ENCODE results near the gene SLFN14.
"Not testable (repeated sequence)": the region's sequence is repeated elsewhere in the genome, so short reads cannot be mapped to it uniquely, and the experiment has no call there.

The SLFN14 gene

DNA sequence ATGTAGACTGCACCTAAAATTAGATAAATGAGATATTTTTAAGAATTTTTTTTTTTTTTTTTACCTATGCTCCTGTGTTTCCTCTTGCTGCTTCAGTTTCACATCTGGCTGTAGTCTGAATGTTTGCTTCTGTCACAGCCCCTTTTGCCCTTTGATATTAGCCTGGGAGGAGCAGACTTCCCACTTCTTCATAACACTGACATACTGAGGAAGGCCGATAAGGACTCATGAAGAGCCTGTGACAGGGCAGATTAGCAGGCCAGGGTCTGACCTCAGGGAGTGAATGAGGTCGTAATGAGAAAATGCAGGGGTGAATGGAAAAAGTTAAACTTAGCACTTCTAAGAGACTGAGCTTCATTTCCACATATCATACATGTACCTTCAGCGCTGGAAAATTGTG lies at the start of gene SLFN14:
SLFN14 (minus strand) TSS at position 117 of the 400 bp plus-strand sequence. CDS start 2,757 bp downstream, outside the sequence.
- no peak for DNase-seq (ENCODE audit: low read depth)

DNA sequence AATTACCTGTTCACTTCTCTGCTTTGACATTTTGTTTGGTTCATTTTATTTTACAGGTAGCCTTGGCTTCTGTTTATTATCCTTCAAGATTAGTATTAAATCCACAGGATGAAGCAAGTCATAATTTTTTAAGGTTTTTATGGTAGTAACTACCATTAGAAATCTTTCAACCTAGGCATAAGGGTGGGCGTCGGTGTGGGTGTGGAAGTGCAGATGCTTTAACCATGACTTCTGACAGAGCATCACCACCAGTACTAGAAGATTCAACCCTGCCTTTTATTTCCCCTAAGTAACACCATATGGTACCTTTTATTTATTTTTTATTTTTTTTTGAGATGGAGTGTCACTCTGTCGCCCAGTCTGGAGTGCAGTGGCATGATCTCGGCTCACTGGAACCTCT lies 49.2 kb upstream of the SLFN14 start:
- no peak for DNase-seq (ENCODE audit: low read depth)

DNA sequence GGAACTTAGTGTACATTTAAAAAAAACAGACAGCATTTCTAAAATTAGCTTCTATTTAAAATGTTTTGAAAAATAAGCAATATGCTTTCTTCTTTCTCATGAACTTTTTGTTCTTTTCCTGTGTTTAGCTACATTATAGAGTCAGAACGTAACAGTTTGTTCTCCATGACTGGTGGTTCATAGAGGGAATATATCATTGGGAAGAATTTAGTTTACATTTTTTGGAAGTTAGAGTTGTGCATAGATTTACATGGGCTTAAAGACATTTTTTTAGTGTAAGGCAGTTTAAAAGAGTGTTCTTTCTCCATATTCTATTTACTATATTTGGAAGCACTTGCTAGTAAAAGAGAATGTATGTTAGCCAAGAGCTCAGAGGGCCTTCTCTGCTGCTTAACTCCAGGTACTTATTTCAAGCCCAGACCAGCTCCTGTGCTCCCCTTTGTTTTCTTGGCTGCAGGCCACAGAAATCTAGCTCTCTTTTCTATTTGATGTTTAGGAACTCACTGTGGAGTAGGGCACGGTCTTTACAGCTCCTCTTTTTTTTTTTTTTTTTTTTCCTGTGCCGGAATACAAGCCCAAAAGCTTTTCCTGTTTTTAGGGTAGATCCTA lies 46.7 kb upstream of the SLFN14 start:
- DNase-seq (ENCODE audit: low read depth) = no peak

DNA sequence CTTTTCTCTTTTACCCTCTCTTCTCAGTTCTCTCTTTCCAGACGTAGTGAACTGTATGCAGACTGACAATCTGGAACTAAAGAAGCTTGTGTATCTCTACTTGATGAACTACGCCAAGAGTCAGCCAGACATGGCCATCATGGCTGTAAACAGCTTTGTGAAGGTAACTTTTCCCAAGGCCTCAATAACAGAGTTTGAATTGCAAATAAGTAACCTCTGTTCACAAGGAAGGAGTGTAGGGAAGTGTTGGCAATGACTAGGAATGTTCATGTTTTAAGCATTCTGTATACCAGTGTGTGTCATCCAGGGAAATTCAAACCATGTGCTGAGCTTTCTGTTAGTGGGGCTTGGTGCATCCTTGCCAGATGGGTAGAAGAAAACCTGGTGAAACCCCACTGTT lies 45.1 kb upstream of the SLFN14 start:
- DNase-seq (ENCODE audit: low read depth) = no peak

DNA sequence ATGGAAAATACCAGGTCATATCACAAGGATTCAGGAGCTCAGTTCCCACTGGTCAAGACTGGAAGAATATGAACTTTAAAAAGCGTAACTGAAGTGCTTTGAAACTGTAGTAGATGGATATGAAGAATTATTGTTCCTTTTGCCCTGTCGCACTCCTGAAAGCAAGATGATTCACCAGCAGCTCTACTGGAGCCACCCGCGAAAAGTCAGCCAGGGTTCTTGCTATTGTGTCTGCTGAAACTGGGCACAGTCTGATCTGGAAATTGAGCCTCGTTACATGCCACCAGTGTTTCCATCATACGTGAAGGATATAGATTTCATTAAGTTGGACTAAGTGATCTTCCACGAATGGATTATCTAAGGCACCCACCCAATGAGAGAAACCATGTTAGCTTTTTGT lies 43.1 kb upstream of the SLFN14 start:
- DNase-seq (ENCODE audit: low read depth) = no peak

DNA sequence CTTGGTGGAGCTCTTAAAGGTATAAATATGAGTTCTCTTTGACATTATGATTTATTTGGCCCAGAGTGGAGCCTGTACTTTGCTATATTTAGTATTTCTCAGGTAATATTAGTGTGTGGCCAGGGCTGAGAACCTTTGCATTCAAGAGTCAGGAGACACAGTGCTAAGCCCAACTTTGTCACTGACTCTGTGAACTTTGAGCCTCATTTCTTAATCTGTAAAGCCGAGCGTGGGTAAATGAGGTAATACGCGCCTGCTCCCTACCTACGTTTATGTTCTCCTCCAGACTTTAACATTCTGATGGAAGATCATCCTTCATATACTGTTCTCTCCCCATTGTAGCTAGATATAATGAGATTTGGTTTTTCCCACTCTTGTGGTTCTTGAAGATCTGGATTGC lies 37.0 kb upstream of the SLFN14 start:
- no peak for DNase-seq (ENCODE audit: low read depth)

DNA sequence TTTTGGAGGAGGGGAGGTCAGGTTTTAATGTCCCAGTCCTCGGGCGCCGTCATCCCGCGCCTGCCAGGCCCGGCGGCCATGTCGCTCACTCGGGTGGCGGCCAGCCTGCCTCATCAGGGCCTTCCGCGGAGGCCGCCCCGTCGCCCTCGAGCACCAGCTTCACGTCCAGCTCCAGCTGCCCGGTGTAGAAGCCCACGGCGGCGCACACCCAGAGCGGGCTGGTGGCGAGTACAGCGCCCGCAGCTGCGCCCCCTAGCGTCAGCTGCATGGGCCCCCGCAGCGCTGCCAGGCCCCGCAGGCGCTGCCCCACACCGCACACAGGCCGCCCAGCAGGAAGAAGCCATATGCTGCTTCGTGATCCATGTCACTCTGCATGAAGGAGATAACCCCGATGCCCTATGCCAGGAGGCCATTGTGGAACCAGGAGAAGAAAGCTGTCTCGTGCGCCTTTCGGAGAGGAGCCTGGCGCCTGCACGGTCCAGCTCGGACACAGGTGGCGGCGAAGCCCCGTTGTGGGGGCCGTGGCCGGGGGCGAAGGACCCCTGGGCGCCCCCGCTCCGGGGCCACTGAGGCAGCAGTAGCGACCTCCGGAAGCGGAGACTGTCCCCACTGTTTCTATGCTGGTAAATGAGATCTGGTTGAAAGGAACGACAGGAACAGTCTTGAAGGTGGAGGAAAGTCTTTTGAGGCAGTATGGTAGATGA lies 36.1 kb upstream of the SLFN14 start:
- no peak for DNase-seq (ENCODE audit: low read depth)

DNA sequence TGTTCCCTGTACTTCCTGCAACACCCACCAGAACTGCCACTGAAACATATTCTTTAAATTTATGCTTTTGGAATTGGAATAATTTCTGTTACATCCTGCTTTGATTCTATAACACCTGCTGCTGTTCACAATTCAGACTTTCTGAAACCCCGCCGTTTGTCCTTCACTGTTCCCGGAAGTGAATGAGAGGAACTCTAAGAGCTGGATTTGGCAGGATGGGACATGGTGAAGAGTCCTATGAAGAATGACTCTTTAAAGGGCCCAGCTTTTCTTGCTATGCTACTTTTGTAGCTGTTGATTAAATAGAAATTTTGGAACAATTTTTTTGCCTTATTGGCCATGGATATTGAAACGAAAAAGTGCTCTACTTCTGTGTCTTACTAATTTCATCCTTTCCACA lies 35.5 kb upstream of the SLFN14 start:
- no peak for DNase-seq (ENCODE audit: low read depth)

DNA sequence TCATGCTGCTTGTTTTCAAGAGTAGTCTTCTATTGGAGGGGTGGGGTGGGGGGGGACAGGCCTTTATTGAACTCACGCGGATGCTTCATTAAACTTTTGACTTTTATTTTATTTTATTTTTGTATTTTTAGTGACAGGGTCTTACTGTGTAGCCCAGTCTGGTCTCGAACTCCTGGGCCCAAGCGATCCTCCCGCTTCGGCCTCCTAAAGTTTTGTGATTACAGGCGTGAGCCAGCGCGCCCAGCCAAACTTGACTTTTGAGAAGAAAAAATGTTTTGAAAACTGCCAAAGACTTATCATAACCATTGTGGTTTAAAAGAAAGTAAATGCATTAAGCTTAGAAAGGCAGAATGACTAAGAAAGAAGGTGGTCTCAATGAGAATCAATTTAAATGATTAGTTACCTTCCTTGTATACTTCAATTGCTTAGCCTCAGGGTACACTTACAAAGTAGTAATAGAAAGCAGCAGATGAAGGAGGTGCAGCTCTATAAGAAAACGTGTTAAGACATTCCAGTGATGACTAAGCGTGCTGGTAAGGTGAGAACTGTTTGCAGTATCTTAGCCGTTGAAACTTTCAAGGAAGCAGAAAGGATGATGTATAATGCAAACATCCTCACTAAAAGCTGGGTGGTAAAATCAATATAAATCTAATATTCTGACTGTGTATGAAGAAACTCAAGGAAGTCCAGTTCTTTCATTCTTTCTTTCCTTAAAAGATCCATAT lies 27.7 kb upstream of the SLFN14 start:
- DNase-seq (ENCODE audit: low read depth) = no peak

DNA sequence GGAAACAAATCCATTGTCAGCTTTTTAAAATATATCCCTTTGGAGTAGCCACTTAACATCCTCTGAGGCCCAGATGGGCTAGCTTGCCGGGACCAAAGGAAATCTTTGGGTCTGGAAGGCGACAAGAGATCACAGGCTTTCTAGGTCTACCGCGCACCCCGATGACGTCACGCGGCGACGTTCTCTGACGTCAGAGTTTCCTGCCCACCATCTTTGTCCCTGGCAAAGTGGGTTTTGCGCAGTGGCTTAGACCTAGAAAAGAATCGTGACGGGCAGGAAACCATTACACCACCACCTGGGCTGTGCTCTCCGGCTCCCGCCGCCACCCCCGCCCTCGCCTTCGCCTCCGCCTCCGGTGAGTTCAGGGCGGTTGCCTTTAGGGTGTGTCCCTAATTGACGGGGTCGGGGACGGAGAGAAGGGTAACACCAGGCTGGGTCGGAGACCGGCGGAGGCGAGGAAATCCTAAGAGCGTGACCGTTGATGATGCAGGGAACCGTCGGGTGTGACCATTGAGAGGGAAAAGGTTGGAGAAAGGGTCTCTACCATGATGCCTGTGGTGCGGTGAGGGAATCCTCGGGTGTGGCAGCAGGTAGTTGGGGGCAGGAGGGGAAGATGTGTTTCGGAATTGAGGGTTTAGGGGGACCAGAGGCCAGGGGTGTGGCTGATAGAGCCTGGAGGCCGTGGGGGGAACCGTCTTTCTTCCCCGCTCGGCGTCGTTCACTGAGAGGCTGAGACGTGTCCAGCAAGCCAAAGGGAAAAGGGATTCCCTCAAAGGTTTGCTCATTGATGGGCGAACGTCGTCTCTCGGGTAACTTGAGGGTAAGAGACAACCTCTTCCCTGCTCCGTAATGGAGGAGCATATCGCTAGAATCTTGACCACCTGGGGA lies 26.7 kb upstream of the SLFN14 start, which contains the start of gene AP2B1:
AP2B1 (plus strand) TSS at position 249 of the 888 bp plus-strand sequence. CDS start 6,709 bp downstream, outside the sequence.
- peak; percentile 94 for DNase-seq (ENCODE audit: low read depth)

DNA sequence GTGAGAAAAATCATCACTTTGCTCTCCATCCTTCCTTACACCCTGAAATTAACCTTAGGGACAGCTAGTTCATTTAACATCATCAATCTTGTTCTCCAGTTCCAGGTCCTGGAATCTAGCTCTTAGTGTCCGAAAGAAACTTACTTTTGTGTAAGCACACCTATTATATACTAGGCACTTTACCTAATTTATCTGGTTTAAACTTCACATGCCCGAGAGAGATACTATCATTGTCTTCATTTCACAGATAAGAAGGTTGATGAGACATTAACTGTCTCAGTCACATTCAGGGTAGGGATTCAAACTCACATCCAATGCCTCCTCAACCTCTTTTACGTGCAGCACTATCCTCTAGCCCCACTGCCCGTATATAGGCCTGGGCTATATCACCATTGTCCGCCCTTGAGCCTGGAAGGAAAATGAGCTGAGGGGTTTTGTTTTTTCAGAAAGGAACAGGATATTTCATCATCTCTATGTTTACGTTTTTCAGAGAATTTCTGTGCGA lies 26.0 kb upstream of the SLFN14 start:
- DNase-seq (ENCODE audit: low read depth) = no peak

DNA sequence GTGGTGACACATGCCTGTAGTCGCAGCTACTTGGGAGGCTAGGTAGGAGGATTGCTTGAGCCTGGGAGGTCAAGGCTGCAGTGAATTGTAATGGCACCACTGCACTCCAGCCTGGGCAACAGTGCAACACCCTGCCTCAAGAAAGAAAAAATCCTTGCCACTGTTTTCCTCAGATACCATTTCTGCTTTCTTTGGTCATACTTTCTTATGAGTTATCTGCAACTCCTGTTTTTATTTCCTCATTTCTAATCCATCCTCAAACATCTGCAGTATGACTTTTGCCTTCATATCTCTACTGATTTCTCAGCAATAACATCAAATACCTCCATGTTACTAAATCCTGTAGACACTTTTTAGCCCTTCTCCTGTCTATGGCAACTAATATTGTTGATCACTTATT lies 23.4 kb upstream of the SLFN14 start:
- DNase-seq (ENCODE audit: low read depth) = no peak

DNA sequence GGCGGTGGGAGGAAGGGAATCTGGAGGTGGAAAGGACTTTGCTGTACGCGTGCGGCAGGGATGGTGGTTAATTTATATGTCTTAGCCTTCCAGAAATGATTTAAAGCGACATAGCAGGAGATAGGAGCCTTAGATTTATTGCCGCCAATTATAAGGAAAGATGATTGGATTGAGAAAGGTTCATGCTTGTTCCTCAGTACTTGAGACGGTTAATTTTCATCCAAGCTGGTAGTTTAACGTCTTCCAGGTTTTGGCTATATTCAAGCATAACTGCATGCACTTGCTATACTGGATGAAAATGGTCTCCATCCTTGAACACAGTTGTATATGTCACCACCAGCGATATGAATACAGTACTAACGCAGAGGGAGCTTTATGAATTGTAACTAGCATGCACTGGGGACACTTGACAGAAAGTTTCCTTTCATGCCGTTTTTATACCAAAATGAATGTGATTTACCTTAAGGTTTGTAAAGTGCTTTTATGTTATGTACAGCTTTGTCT lies 18.4 kb upstream of the SLFN14 start:
- no peak for DNase-seq (ENCODE audit: low read depth)

DNA sequence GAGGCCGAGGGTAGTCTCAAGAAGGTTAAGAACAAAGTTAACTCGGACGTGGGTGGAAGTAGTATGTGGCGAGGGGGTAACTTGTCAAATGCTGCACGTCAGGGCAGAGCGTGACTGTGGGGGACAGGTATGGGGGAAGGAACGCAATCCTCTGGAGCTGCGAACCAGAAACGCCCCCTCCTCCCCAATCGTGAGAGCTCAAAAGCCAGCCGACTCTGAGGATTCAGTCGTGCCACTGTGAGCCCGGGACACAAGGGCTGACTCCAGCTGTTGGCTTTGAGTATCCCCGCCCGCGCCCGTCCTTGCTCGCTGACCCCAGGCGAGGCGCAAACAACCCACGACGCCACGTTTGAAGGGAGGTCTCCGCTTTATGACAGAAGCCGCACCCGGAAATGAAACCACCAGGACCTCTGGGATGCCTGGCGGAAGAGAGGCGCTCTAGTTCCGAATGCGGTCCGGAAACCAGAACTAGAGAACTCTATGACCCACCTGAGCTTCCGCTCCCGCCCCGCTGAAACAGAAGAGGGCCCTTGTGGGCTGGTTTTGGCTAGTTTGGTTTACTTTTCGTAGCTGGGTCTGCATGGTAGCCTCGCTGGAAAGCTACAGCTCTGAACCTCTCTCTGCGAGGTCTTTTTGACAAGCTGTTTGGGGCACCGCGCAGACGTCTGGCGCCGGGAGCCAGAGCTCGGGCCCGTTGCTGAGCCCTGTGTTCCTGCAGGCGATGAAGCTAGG lies 17.7 kb upstream of the SLFN14 start, which contains the start of gene PEX12:
PEX12 (minus strand) TSS at position 375 of the 732 bp plus-strand sequence. CDS start 550 bp downstream, outside the sequence.
- DNase-seq (ENCODE audit: low read depth) = peak; percentile 78

DNA sequence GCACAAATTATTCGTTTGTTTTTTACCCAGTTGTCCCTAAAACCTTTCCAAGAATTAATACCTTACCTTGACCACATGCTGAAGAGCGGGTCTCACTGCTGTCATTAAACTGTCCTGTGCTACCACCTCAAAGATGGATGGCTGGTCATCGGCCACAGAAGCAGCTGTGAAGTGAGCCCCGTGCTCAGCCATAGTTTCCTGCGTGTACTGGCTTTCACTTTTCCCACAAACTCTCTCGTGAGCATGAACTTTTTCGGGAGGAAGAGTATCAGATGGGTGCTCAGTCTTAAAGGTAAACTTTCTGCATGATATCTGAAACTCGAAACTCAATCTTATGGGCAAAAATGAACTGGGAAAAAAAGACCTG lies 17.2 kb upstream of the SLFN14 start:
- no peak for DNase-seq (ENCODE audit: low read depth)

DNA sequence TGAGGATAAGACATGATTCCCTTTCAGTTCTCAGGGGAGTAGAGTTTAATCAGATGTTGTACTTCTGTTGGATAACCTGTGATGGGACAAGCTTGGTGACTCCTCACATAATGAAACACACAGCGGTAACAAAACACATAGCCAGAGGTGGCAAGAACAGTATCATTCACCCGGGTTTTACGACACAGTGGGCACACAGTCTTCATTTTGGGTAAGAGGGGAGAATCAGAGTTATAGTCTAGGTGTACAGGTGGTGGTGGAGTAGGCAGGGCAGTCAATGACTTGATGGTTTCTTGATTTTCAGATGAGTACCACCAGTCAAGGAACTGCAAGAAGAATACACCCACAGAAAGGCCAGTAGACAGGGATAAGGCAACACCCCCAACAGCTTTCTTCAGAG lies 15.1 kb upstream of the SLFN14 start:
- DNase-seq (ENCODE audit: low read depth) = no peak

DNA sequence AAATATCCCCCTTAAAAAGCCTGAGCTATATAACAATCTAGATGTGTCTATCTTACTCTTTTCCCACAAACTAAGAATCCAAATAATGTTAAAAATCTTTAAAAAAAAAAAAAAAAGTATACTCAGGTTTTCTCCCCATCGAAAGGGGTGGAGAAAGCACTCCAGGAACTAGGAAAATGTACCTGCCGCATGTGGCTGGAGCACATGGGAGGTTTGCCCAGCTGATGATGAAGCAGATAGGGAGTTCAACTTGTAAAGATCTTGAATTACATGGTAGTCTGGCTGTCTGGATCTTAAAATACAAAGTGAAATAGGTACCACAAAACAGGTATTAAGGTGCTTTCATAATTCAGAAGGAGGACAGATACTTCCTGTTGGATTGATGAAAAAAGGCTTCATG lies 8.8 kb upstream of the SLFN14 start:
- no peak for DNase-seq (ENCODE audit: low read depth)

DNA sequence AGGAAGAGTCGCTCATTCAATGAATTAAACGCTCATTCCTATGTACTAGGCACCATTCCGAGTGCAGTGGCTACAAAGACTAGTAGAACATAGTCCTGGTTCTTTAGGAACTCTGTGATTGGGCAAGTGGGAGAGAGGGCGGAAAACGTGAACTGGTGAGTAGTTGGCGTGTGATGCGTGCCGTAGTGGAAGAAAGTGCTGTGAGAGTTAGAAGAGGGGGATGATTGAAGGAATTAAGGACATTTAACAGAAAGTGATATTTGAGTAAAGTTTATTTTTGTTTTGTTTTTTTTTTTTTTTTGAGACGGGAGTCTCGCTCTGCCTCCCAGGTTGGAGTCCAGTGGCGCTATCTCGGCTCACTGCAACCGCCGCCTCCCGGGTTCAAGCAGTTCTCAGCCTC lies 7.9 kb upstream of the SLFN14 start:
- DNase-seq (ENCODE audit: low read depth) = no peak

DNA sequence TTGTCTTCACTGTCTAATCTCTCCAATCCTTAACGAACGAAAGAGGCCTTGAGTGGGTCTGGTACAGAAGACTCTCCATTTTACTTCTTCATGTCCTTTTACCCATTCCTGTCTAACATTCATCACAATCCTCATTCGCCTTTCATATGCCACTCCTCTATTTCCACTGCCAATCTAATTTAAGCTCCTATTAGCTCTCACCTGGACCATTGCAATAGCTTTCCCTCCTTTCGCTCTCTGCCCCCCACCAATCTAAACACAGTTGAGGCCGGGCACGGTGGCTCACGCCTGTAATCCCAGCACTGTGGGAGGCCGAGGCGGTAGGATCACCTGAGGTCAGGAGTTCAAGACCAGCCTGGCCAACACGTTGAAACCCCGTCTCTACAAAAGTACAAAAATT lies 6.3 kb upstream of the SLFN14 start:
- no peak for DNase-seq (ENCODE audit: low read depth)

DNA sequence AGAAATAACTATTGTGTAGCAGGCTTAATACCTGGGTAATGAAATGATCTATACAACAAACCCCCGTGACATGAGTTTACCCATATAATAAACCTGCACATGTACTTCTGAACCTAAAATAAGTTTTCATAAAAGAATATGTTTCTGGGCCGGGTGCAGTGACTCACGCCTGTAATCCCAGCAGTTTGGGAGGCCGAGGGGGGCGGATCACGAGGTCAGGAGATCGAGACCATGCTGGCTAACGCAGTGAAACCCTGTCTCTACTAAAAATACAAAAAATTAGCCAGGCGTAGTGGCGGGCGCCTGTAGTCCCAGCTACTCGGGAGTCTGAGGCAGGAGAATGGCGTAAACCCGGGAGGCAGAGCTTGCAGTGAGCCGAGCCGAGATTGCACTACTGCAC lies 2.6 kb upstream of the SLFN14 start:
- not testable (repeated sequence) for DNase-seq (ENCODE audit: low read depth)

Measured in stimulated activated CD8-positive, alpha-beta memory T cell treated with anti-CD3 and anti-CD28 coated beads, Interleukin-4, amount 100 ng/mL, for 24 hours (primary cell).